Measurements from ENCODE around the gene SLC8A3. TPM values are rescaled to one million over a fixed set of nuclear protein-coding genes. Genes with fewer than 3 reads are reported as not detected.

The SLC8A3 gene
- polyA plus RNA-seq, 3 donors: 0.01 TPM; not detected in 2

GRCh38 chr14:70052990-70053389 is 135.8 kb downstream of the SLC8A3 start:
- no peak overlapping the region for H3K27ac ChIP-seq (ENCODE audit: low read depth in 1 of 2, low read length in 2 of 2)

GRCh38 chr14:70050136-70050535 is 138.6 kb downstream of the SLC8A3 start:
- no peaks in the 10 kb centered on the region for H3K4me1 ChIP-seq (ENCODE audit: control insufficient read depth in 1 of 2, insufficient read depth in 2 of 2, low read length in 2 of 2)
- WGBS (ENCODE audit: insufficient coverage): 80% methylated on average over 1 of the region's 4 CpGs
- no peak overlapping the region for H3K27ac Mint-ChIP-seq
- H3K9me3 Mint-ChIP-seq: no peaks in the 10 kb centered on the region
- no peaks in the 10 kb centered on the region for H4K20me1 ChIP-seq (ENCODE audit: insufficient read depth, low read length)
- no peaks in the 10 kb centered on the region for H3K9me3 ChIP-seq (replicated peaks in 1 of 2; ENCODE audit: control insufficient read depth in 1 of 2, insufficient read depth in 1 of 2, low read length in 2 of 2)
- no peak overlapping the region for H2AFZ ChIP-seq (ENCODE audit: insufficient read depth, low read depth, low read length, poor library complexity, severe bottlenecking)
- intact Hi-C loops (cut with micrococcal nuclease): no loop called here
- no peak overlapping the region for H3K4me3 Mint-ChIP-seq
- H3K4me3 ChIP-seq (replicated peaks in 1 of 3; ENCODE audit: low read depth in 2 of 3, low read length in 3 of 3): no peak overlapping the region
- H3K9ac ChIP-seq (ENCODE audit: insufficient read depth, low read length, poor library complexity, severe bottlenecking): no peak overlapping the region
- no peak for TF ChIP-seq CTCF (IDR thresholded peaks at IDR 0.05)
- DNase-seq: no peak
- H3K27ac ChIP-seq (ENCODE audit: low read depth in 1 of 2, low read length in 2 of 2): no peak overlapping the region
- no peak overlapping the region for H3K4me2 ChIP-seq (replicated peaks; ENCODE audit: extremely low read depth, low read length, poor library complexity, severe bottlenecking)
- H3K27me3 Mint-ChIP-seq (ENCODE audit: low read depth in 3 of 3): peaks cover 0 to 4% (median 2%) of the 10 kb centered on the region in 3 donors
- no peaks in the 10 kb centered on the region for H3K36me3 Mint-ChIP-seq
- no peaks in the 10 kb centered on the region for H3K36me3 ChIP-seq (replicated peaks in 1 of 2; ENCODE audit: control insufficient read depth in 1 of 2, insufficient read depth in 2 of 2, low read length in 2 of 2)
- no peaks in the 10 kb centered on the region for H3K79me2 ChIP-seq (ENCODE audit: insufficient read depth, low read length)
- no peaks in the 10 kb centered on the region for H3K27me3 ChIP-seq (ENCODE audit: control insufficient read depth in 2 of 2, insufficient read depth in 2 of 2, low read length in 2 of 2)
- no peaks in the 10 kb centered on the region for H3K4me1 Mint-ChIP-seq

More at GRCh38 chr14:70052990-70053389, 135.8 kb downstream of the SLC8A3 start:
- Histone ChIP-seq H3K79me2 (ENCODE audit: insufficient read depth, low read length) (no peaks in the 10 kb centered on the region), H4K20me1 (ENCODE audit: insufficient read depth, low read length) (no peaks in the 10 kb centered on the region), H3K4me3 (replicated peaks in 1 of 3; ENCODE audit: low read depth in 2 of 3, low read length in 3 of 3) (no peak overlapping the region), H2AFZ (ENCODE audit: insufficient read depth, low read depth, low read length, poor library complexity, severe bottlenecking) (no peak overlapping the region), H3K27me3 (ENCODE audit: control insufficient read depth in 2 of 2, insufficient read depth in 2 of 2, low read length in 2 of 2) (no peaks in the 10 kb centered on the region), H3K9me3 (replicated peaks in 1 of 2; ENCODE audit: control insufficient read depth in 1 of 2, insufficient read depth in 1 of 2, low read length in 2 of 2) (no peaks in the 10 kb centered on the region), H3K36me3 (replicated peaks in 1 of 2; ENCODE audit: control insufficient read depth in 1 of 2, insufficient read depth in 2 of 2, low read length in 2 of 2) (no peaks in the 10 kb centered on the region), H3K4me1 (ENCODE audit: control insufficient read depth in 1 of 2, insufficient read depth in 2 of 2, low read length in 2 of 2) (no peaks in the 10 kb centered on the region), H3K4me2 (replicated peaks; ENCODE audit: extremely low read depth, low read length, poor library complexity, severe bottlenecking) (no peak overlapping the region), H3K9ac (ENCODE audit: insufficient read depth, low read length, poor library complexity, severe bottlenecking) (no peak overlapping the region)
- peaks cover 0 to 5% (median 2%) of the 10 kb centered on the region in 3 donors for H3K27me3 Mint-ChIP-seq (ENCODE audit: low read depth in 3 of 3)
- no peak for DNase-seq
- WGBS (ENCODE audit: insufficient coverage): no CpG with 5 or more reads among the region's 3 CpGs
- no peak for TF ChIP-seq CTCF (IDR thresholded peaks at IDR 0.05)
- H3K4me3 Mint-ChIP-seq: no peak overlapping the region
- H3K4me1 Mint-ChIP-seq: no peaks in the 10 kb centered on the region
- no peaks in the 10 kb centered on the region for H3K9me3 Mint-ChIP-seq
- intact Hi-C loops (cut with micrococcal nuclease): no loop called here
- H3K27ac Mint-ChIP-seq: peak overlapping the region in 1 of 7 donors; percentile 12
- H3K36me3 Mint-ChIP-seq: no peaks in the 10 kb centered on the region

Measured in CD14-positive monocyte (primary cell).